K562 (cell line): Measurements from ENCODE around the gene PCBD1. TPM values are rescaled to one million over a fixed set of nuclear protein-coding genes. Genes with fewer than 3 reads are reported as not detected.

Experiments used
- ATAC-seq: fragments of 200-7000 bp; cut with Tn5 transposase; 3 replicates; pipeline ENCODE4 v1.9.1; 2020; ENCODE audit warnings: moderate library complexity
- BruUV-seq: library from RNA; stranded (reverse); fragments of 400-500 nt; replicated peaks from 2 replicates; lab custom pipeline; 2021; lab: Mats Ljungman, UMichigan
- CTCF ChIA-PET: fragments of 300-600 bp; formaldehyde crosslinking; extraction: SDS; loops from one replicate; lab custom pipeline; 2021; ENCODE audit warnings: low intra/inter-chr PET ratio; lab: Yijun Ruan, JAX
- POLR2A ChIA-PET: fragments of 300-600, 350-650 bp; sonication (Branson Sonifier 250); formaldehyde crosslinking; extraction: SDS; loops from one replicate; lab custom pipeline; 2021; ENCODE audit warnings: antibody characterized with exemption, inconsistent platforms; lab: Yijun Ruan, JAX
- DNase-seq, 4 experiments: peaks; one replicate each; pipeline versions ENCODE4 v3.0.0 to v3.0.0-alpha.2; 2011 to 2018; ENCODE audit warnings: low spot score in 3 of 4, mixed read lengths in 3 of 4; ENCODE audit errors: extremely low read depth in 1 of 4
- FAIRE-seq: peaks from 2 replicates; lab custom pipeline; 2011; peaks lifted over from hg19 to GRCh38; lab: Jason Lieb, UNC
- H2AFZ ChIP-seq: 2 replicates; pipeline ENCODE4 v1.6.0; 2011; ENCODE audit warnings: low read depth, low read length, control low read depth, inconsistent platforms
- H3K27ac ChIP-seq: fragments of 200-600 bp; 3 replicates; pipeline ENCODE4 v1.8.0; 2011; ENCODE audit warnings: low read depth, mild to moderate bottlenecking, control low read depth, inconsistent platforms, low read length, moderate library complexity, mixed read lengths; ENCODE audit errors: extremely low read depth
- H3K27me3 ChIP-seq, 2 experiments: fragments of 300-600 bp in 1 of 2; 2 replicates in 1 of 2; 3 replicates in 1 of 2; pipeline versions ENCODE4 v1.6.0 to v1.8.0; 2011; ENCODE audit warnings: inconsistent platforms in 2 of 2, low read length in 2 of 2, mild to moderate bottlenecking in 1 of 2, mixed read lengths in 1 of 2, moderate library complexity in 1 of 2; ENCODE audit not compliant: control insufficient read depth in 2 of 2, insufficient read depth in 2 of 2
- H3K36me3 ChIP-seq: fragments of 300-600 bp; 3 replicates; pipeline ENCODE4 v1.8.0; 2011; ENCODE audit warnings: mild to moderate bottlenecking, low read length, inconsistent platforms; ENCODE audit not compliant: control insufficient read depth, insufficient read depth
- H3K4me1 ChIP-seq, 2 experiments: fragments of 200-600 bp in 1 of 2; replicated peaks in 1 of 2; 2 replicates in 1 of 2; 3 replicates in 1 of 2; pipeline versions ENCODE4 v1.5.1 to v1.8.0; 2011; ENCODE audit warnings: inconsistent platforms in 2 of 2, low read length in 2 of 2, mild to moderate bottlenecking in 1 of 2, mixed read lengths in 1 of 2, moderate library complexity in 1 of 2; ENCODE audit not compliant: control insufficient read depth in 2 of 2, insufficient read depth in 2 of 2
- H3K4me2 ChIP-seq: 2 replicates; pipeline ENCODE4 v1.6.1; 2011; ENCODE audit warnings: low read length, control low read depth, inconsistent platforms, mixed read lengths; ENCODE audit not compliant: insufficient read depth
- H3K4me3 ChIP-seq: fragments of 200-600 bp; sonication (generic), shearing (Covaris generic); 2 replicates; pipeline ENCODE4 v1.5.1; 2016; ENCODE audit warnings: control low read depth, inconsistent platforms
- H3K79me2 ChIP-seq: fragments of 200-600 bp; 3 replicates; pipeline ENCODE4 v1.8.0; 2011; ENCODE audit warnings: low read length, inconsistent platforms; ENCODE audit not compliant: control insufficient read depth, insufficient read depth
- H3K9ac ChIP-seq, 2 experiments: 2 replicates each; pipeline versions ENCODE4 v1.6.0 to v1.6.1; 2011; ENCODE audit warnings: low read depth in 2 of 2, low read length in 2 of 2, control low read depth in 1 of 2, inconsistent platforms in 1 of 2, mild to moderate bottlenecking in 1 of 2, mixed read lengths in 1 of 2; ENCODE audit not compliant: insufficient read depth in 1 of 2
- H3K9me1 ChIP-seq: one replicate; pipeline ENCODE4 v1.6.0; 2011; ENCODE audit warnings: inconsistent platforms, mild to moderate bottlenecking, low read length, moderate library complexity; ENCODE audit not compliant: control insufficient read depth, insufficient read depth
- H3K9me3 ChIP-seq: replicated peaks from 2 replicates; pipeline ENCODE4 v1.5.1; 2011; ENCODE audit warnings: low read depth, low read length, inconsistent platforms; ENCODE audit not compliant: control insufficient read depth, insufficient read depth
- H4K20me1 ChIP-seq: replicated peaks from 2 replicates; pipeline ENCODE4 v1.6.1; 2011; ENCODE audit warnings: low read length, inconsistent platforms, mixed read lengths; ENCODE audit not compliant: control insufficient read depth, insufficient read depth
- HINFP ChIP-seq: fragments of 450-650 bp; conservative IDR thresholded peaks from 2 replicates; pipeline ENCODE4 v1.6.1; 2016; ENCODE audit warnings: missing genetic modification characterization, low read depth, mild to moderate bottlenecking, control low read depth, missing compliant biosample characterization
- LARP7 ChIP-seq: fragments of 450-650 bp; IDR thresholded peaks from 2 replicates; pipeline ENCODE4 v1.6.1; 2016
- ZNF512 ChIP-seq: IDR thresholded peaks from 2 replicates; pipeline ENCODE4 v1.6.1; 2016; ENCODE audit warnings: missing genetic modification characterization, missing compliant biosample characterization
- WGBS: fragments of 100-300 bp; shearing (Covaris generic); methylation state at CpG from one replicate; pipeline ENCODE4 v1.1.6; 2016; ENCODE audit warnings: low coverage, mixed read lengths; ENCODE audit not compliant: insufficient coverage; ENCODE audit errors: missing lambda C conversion rate; 5-methylcytosine and 5-hydroxymethylcytosine counted together
- in situ Hi-C: fragments of 300-500 bp; cut with MboI; formaldehyde crosslinking; loops from 4 replicates; pipeline ENCODE4 v1.15.0; 2018; ENCODE audit warnings: inconsistent platforms, mixed read lengths
- intact Hi-C: fragments of 100-400 bp; cut with micrococcal nuclease; formaldehyde crosslinking; loops from 2 replicates; pipeline ENCODE4 v1.14.2; 2022
- polyA plus RNA-seq, 8 experiments: library from polyadenylated mRNA; depleted of rRNA in 4 of 8; stranded (reverse) in 5 of 8; unstranded in 3 of 8; fragments of >200 nt; fragmentation: Nextera tagmentation in 2 of 8; fragmentation: Illumina TruSeq in 1 of 8; extraction: Ambion mirVana in 2 of 8; extraction: Trizol in 1 of 8; gene quantifications; 2 replicates each; pipeline versions ENCODE4 v1.2.1 to v1.2.3, GENCODE V29; 2011 to 2014; ENCODE audit warnings: inconsistent platforms in 1 of 8, missing spikeins in 1 of 8
- total RNA-seq, 7 experiments: library from RNA; depleted of rRNA in 6 of 7; stranded (reverse); fragments of >200 nt in 6 of 7; fragmentation: Illumina TruSeq in 2 of 7; extraction: Trizol in 2 of 7; gene quantifications; 2 replicates each; pipeline versions ENCODE4 v1.2.1 to v1.2.3, GENCODE V29; 2011 to 2021; ENCODE audit warnings: low replicate concordance in 1 of 7

Gene PCBD1
- total and polyA plus RNA-seq, 9 of the 15 experiments (the other 6 are each of a cell fraction or from before 2014, with no cell fraction given): 14.6 to 109 (median 57.0) TPM

DNA sequence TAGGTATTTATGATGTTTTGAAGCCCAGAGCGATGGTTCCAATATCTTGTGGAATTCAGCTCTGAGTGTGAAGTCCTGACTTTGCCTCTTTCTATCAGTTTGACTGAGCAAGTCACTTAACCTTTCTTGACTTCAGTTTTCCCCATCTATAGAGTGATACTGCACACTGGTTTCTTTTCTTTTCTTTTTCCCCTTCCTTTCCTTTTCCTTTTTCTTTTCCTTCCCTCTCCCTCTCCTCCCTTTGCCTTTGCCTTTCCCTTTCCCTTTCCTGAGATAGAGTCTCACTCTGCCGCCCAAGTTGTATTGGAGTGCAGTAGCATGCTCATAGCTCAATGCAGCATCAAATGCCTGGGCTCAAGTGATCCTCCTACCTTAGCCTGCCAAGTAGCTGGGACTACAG, 52.0 kb downstream of the PCBD1 start:
- no peak for FAIRE-seq
- in situ Hi-C loops: no loop called here
- no peak for DNase-seq
- POLR2A ChIA-PET: interaction anchor here (0.8 to 1.1 kb wide), 2 partner anchors 15 to 42 kb away, joined by 3 to 4 read pairs; no protein-coding TSS in a partner anchor
- H3K4me2 ChIP-seq: no peak overlapping the region
- no TSS peak for BruUV-seq
- no peak for ATAC-seq
- H3K4me1 ChIP-seq: peaks cover 0 to 25% of the 10 kb centered on the region in 2 experiments; a peak in 3 of 5 replicates
- no peaks in the 10 kb centered on the region for H3K79me2 ChIP-seq
- H3K4me3 ChIP-seq: no peak overlapping the region
- WGBS: 57% methylated on average over 2 of the region's 2 CpGs
- no peaks in the 10 kb centered on the region for H4K20me1 ChIP-seq
- CTCF ChIA-PET: no interaction called here
- no peaks in the 10 kb centered on the region for H3K9me1 ChIP-seq
- intact Hi-C loops: no loop called here
- H3K9me3 ChIP-seq: no peaks in the 10 kb centered on the region; the same call in 1 of the 2 replicates
- H2AFZ ChIP-seq: no peak overlapping the region
- no peaks in the 10 kb centered on the region for H3K36me3 ChIP-seq
- no peak overlapping the region for H3K9ac ChIP-seq
- no peaks in the 10 kb centered on the region for H3K27me3 ChIP-seq
- TF ChIP-seq LARP7: 0 out of 2 replicates have a peak, but pooled peaks have one; percentile 41
- TF ChIP-seq ZNF512 (tag): peak; percentile 28; the same call in 1 of the 2 replicates
- TF ChIP-seq HINFP (tag): no peak
- no peak overlapping the region for H3K27ac ChIP-seq
